ENCODE data around the gene SLC22A17.

Gene SLC22A17

GRCh38 chr14:23301969-23302289 is 50.8 kb downstream of the SLC22A17 start:
- peak overlapping the region; percentile 50 for H3K4me3 ChIP-seq (ENCODE audit: low read depth, low read length)
- no peak for DNase-seq (ENCODE audit: low read depth, low spot score)
- in situ Hi-C loops (cut with HindIII; ENCODE audit: low sequenced_read_pairs), result no loop called here
- TF ChIP-seq CTCF (IDR thresholded peaks at IDR 0.05; ENCODE audit: low read depth, low read length), result no peak

GRCh38 chr14:23301288-23301968 is 51.3 kb downstream of the SLC22A17 start:
- peak; percentile 99 for DNase-seq (ENCODE audit: low read depth, low spot score)
- peak overlapping the region; percentile 63 for H3K4me3 ChIP-seq (ENCODE audit: low read depth, low read length)
- peak; percentile 64 for TF ChIP-seq CTCF (IDR thresholded peaks at IDR 0.05; ENCODE audit: low read depth, low read length)
- in situ Hi-C loops (cut with HindIII; ENCODE audit: low sequenced_read_pairs), result no loop called here

- DNase-seq (ENCODE audit: low read depth, low spot score), result peak; percentile 18
- H3K4me3 ChIP-seq (ENCODE audit: low read depth, low read length), result peak overlapping the region; percentile 63
- TF ChIP-seq CTCF (IDR thresholded peaks at IDR 0.05; ENCODE audit: low read depth, low read length), result no peak
- in situ Hi-C loops (cut with HindIII; ENCODE audit: low sequenced_read_pairs), result no loop called here
These were observed 51.9 kb downstream of the SLC22A17 start for GRCh38 chr14:23300687-23301223.

- no peak for TF ChIP-seq CTCF (IDR thresholded peaks at IDR 0.05; ENCODE audit: low read depth, low read length)
- no peak for DNase-seq (ENCODE audit: low read depth, low spot score)
These were observed 52.6 kb downstream of the SLC22A17 start for GRCh38 chr14:23299986-23300686.

GRCh38 chr14:23299211-23299957 is 53.3 kb downstream of the SLC22A17 start:
- H3K4me3 ChIP-seq (ENCODE audit: low read depth, low read length), result no peak overlapping the region
- in situ Hi-C loops (cut with HindIII; ENCODE audit: low sequenced_read_pairs), result no loop called here
- DNase-seq (ENCODE audit: low read depth, low spot score), result peak; percentile 53
- TF ChIP-seq CTCF (IDR thresholded peaks at IDR 0.05; ENCODE audit: low read depth, low read length), result peak; percentile 29

More at GRCh38 chr14:23299986-23300686, 52.6 kb downstream of the SLC22A17 start:
- peak overlapping the region; percentile 63 for H3K4me3 ChIP-seq (ENCODE audit: low read depth, low read length)
- in situ Hi-C loops (cut with HindIII; ENCODE audit: low sequenced_read_pairs), result no loop called here

GRCh38 chr14:23297611-23298277 is 54.9 kb downstream of the SLC22A17 start:
- TF ChIP-seq CTCF (IDR thresholded peaks at IDR 0.05; ENCODE audit: low read depth, low read length), result no peak
- in situ Hi-C loops (cut with HindIII; ENCODE audit: low sequenced_read_pairs), result no loop called here
- DNase-seq (ENCODE audit: low read depth, low spot score), result no peak

More at GRCh38 chr14:23297611-23298277, 54.9 kb downstream of the SLC22A17 start:
- no peak overlapping the region for H3K4me3 ChIP-seq (ENCODE audit: low read depth, low read length)
